HG03460 (cell line): ENCODE measurements around the gene ARFIP1.

Source experiments
- ATAC-seq: cut with Tn5 transposase; IDR thresholded peaks from one replicate; pipeline ENCODE4 v1.9.1; 2021; ENCODE audit not compliant: unreplicated experiment

The ARFIP1 gene

GRCh38 chr4:152936446-152937335 is 156.9 kb downstream of the ARFIP1 start:
- no peak for ATAC-seq

GRCh38 chr4:152937336-152938236 is 157.8 kb downstream of the ARFIP1 start:
- ATAC-seq = no peak

- no peak for ATAC-seq
Observed at GRCh38 chr4:152938237-152938947, 158.6 kb downstream of the ARFIP1 start.

- ATAC-seq = no peak
Observed at GRCh38 chr4:152939621-152940020, 159.9 kb downstream of the ARFIP1 start.

GRCh38 chr4:152940461-152940860 is 160.7 kb downstream of the ARFIP1 start:
- no peak for ATAC-seq

- no peak for ATAC-seq
Observed at GRCh38 chr4:152941411-152941810, 161.7 kb downstream of the ARFIP1 start.

- ATAC-seq = no peak
Observed at GRCh38 chr4:152942346-152942745, 162.6 kb downstream of the ARFIP1 start.

GRCh38 chr4:152943672-152944071 is 163.9 kb downstream of the ARFIP1 start:
- no peak for ATAC-seq

- no peak for ATAC-seq
Observed at GRCh38 chr4:152944666-152945320, 165.0 kb downstream of the ARFIP1 start.

GRCh38 chr4:152945639-152946038 is 165.9 kb downstream of the ARFIP1 start:
- no peak for ATAC-seq

GRCh38 chr4:152946446-152946845 is 166.7 kb downstream of the ARFIP1 start:
- no peak for ATAC-seq

- ATAC-seq = no peak
Observed at GRCh38 chr4:152947311-152947710, 167.6 kb downstream of the ARFIP1 start.

- ATAC-seq = no peak
Observed at GRCh38 chr4:152949930-152950329, 170.2 kb downstream of the ARFIP1 start.

GRCh38 chr4:152950402-152951274 is 170.9 kb downstream of the ARFIP1 start:
- ATAC-seq = no peak

- no peak for ATAC-seq
Observed at GRCh38 chr4:152951348-152951747, 171.6 kb downstream of the ARFIP1 start.

GRCh38 chr4:152953514-152953913 is 173.8 kb downstream of the ARFIP1 start:
- ATAC-seq = no peak

GRCh38 chr4:152954741-152955140 is 175.0 kb downstream of the ARFIP1 start:
- no peak for ATAC-seq

GRCh38 chr4:152956147-152956546 is 176.4 kb downstream of the ARFIP1 start:
- no peak for ATAC-seq

GRCh38 chr4:152956650-152957436 is 177.1 kb downstream of the ARFIP1 start:
- ATAC-seq = no peak
